Umbilical cord (tissue), 2 donors: ENCODE data around the gene SERPINB11. TPM values are rescaled to one million over a fixed set of nuclear protein-coding genes. Genes with fewer than 3 reads are reported as not detected.
"Not testable (repeated sequence)": the region's sequence is repeated elsewhere in the genome, so short reads cannot be mapped to it uniquely, and the experiment has no call there.

Experiments
- DNase-seq: peaks from one replicate; pipeline ENCODE4 v3.0.0-alpha.2; 2015; ENCODE audit warnings: low spot score
- total RNA-seq: library from RNA; depleted of rRNA; stranded (reverse); fragments of >200 nt; gene quantifications from one replicate; pipeline ENCODE4 v1.2.3, GENCODE V29; 2014; ENCODE audit warnings: low replicate concordance; ENCODE audit not compliant: insufficient read depth

SERPINB11 gene
- total RNA-seq, 1 donor from 2014 or later = 16.6 TPM

GRCh38 chr18:63730773-63731172 lies 28.0 kb downstream of the SERPINB11 start:
- DNase-seq = no peak

GRCh38 chr18:63731215-63731614 lies 28.5 kb downstream of the SERPINB11 start:
- DNase-seq = no peak

- no peak for DNase-seq
Measured at GRCh38 chr18:63736876-63737275, 34.1 kb downstream of the SERPINB11 start.

- no peak for DNase-seq
Measured at GRCh38 chr18:63741769-63742168, 39.0 kb downstream of the SERPINB11 start.

- DNase-seq = no peak
Measured at GRCh38 chr18:63747006-63747405, 44.2 kb downstream of the SERPINB11 start.

- no peak for DNase-seq
Measured at GRCh38 chr18:63749489-63749888, 46.7 kb downstream of the SERPINB11 start.

GRCh38 chr18:63752636-63753035 lies 49.9 kb downstream of the SERPINB11 start:
- no peak for DNase-seq

GRCh38 chr18:63753676-63754075 lies 50.9 kb downstream of the SERPINB11 start:
- no peak for DNase-seq

- no peak for DNase-seq
Measured at GRCh38 chr18:63757541-63757940, 54.8 kb downstream of the SERPINB11 start.

- DNase-seq = no peak
Measured at GRCh38 chr18:63758615-63759240, 56.0 kb downstream of the SERPINB11 start.

- not testable (repeated sequence) for DNase-seq
Measured at GRCh38 chr18:63759786-63760185, 57.0 kb downstream of the SERPINB11 start.

GRCh38 chr18:63762518-63762917 lies 59.8 kb downstream of the SERPINB11 start:
- DNase-seq = no peak

- DNase-seq = no peak
Measured at GRCh38 chr18:63763831-63764600, 61.3 kb downstream of the SERPINB11 start.

- no peak for DNase-seq
Measured at GRCh38 chr18:63765837-63766236, 63.1 kb downstream of the SERPINB11 start.

Other genes starting within 250 kb of the SERPINB11 start
- gene SERPINB5, start 226.0 kb upstream of the SERPINB11 start, total RNA-seq = 49.4 TPM
- 0.96 TPM for gene SERPINB12, start 160.6 kb upstream of the SERPINB11 start, total RNA-seq
- gene SERPINB13, start 115.6 kb upstream of the SERPINB11 start, total RNA-seq = 8.7 TPM
- 4.1 TPM for gene SERPINB4, start 58.7 kb upstream of the SERPINB11 start, total RNA-seq
- 0.96 TPM for gene SERPINB3, start 41.1 kb upstream of the SERPINB11 start, total RNA-seq
- gene SERPINB7, start 72.5 kb downstream of the SERPINB11 start, total RNA-seq = 31.1 TPM
- gene SERPINB2, start 184.7 kb downstream of the SERPINB11 start, total RNA-seq = 39.2 TPM
- 0.96 TPM for gene SERPINB10, start 205.0 kb downstream of the SERPINB11 start, total RNA-seq
- gene HMSD, start 246.3 kb downstream of the SERPINB11 start, total RNA-seq = 2.4 TPM